NCI-H2196 (cell line): Measurements from ENCODE around the gene HERC2.
"Not testable (repeated sequence)": the region's sequence is repeated elsewhere in the genome, so short reads cannot be mapped to it uniquely, and the experiment has no call there.

Experiments used
- DNase-seq: peaks from one replicate; lab custom pipeline; 2025; ENCODE audit not compliant: unreplicated experiment; lab: John Stamatoyannopoulos, UW

HERC2 gene

GRCh38 chr15:28286031-28286430 lies 35.9 kb downstream of the HERC2 start:
- no peak for DNase-seq

GRCh38 chr15:28281876-28282275 lies 40.1 kb downstream of the HERC2 start:
- no peak for DNase-seq

- no peak for DNase-seq
Measured at GRCh38 chr15:28274635-28275034, 47.3 kb downstream of the HERC2 start.

- DNase-seq = no peak
Measured at GRCh38 chr15:28273873-28274610, 47.9 kb downstream of the HERC2 start.

GRCh38 chr15:28273468-28273867 lies 48.5 kb downstream of the HERC2 start:
- no peak for DNase-seq

- DNase-seq = no peak
Measured at GRCh38 chr15:28272587-28272986, 49.4 kb downstream of the HERC2 start.

GRCh38 chr15:28271697-28272260 lies 50.2 kb downstream of the HERC2 start:
- DNase-seq = no peak

GRCh38 chr15:28269097-28269496 lies 52.9 kb downstream of the HERC2 start:
- DNase-seq = no peak

- DNase-seq = no peak
Measured at GRCh38 chr15:28267727-28268126, 54.3 kb downstream of the HERC2 start.

- DNase-seq = no peak
Measured at GRCh38 chr15:28265334-28266019, 56.5 kb downstream of the HERC2 start.

- DNase-seq = no peak
Measured at GRCh38 chr15:28264166-28264565, 57.8 kb downstream of the HERC2 start.

GRCh38 chr15:28262438-28262837 lies 59.5 kb downstream of the HERC2 start:
- no peak for DNase-seq

GRCh38 chr15:28260722-28261121 lies 61.3 kb downstream of the HERC2 start:
- no peak for DNase-seq

GRCh38 chr15:28260317-28260716 lies 61.7 kb downstream of the HERC2 start:
- no peak for DNase-seq

- no peak for DNase-seq
Measured at GRCh38 chr15:28255965-28256364, 66.0 kb downstream of the HERC2 start.

- DNase-seq = no peak
Measured at GRCh38 chr15:28252831-28253230, 69.1 kb downstream of the HERC2 start.

GRCh38 chr15:28246605-28247004 lies 75.4 kb downstream of the HERC2 start:
- no peak for DNase-seq

GRCh38 chr15:28243901-28244300 lies 78.1 kb downstream of the HERC2 start:
- no peak for DNase-seq

- no peak for DNase-seq
Measured at GRCh38 chr15:28243399-28243798, 78.6 kb downstream of the HERC2 start.

GRCh38 chr15:28238296-28238695 lies 83.7 kb downstream of the HERC2 start:
- not testable (repeated sequence) for DNase-seq

GRCh38 chr15:28231743-28232142 lies 90.2 kb downstream of the HERC2 start:
- DNase-seq = not testable (repeated sequence)

GRCh38 chr15:28231336-28231735 lies 90.6 kb downstream of the HERC2 start:
- not testable (repeated sequence) for DNase-seq
